Measurements from ENCODE around the gene CPEB1. TPM values are rescaled to one million over a fixed set of nuclear protein-coding genes. Genes with fewer than 3 reads are reported as not detected.

CPEB1 gene
- total RNA-seq, 4 donors from 2014 or later = 0.53 to 4.2 (median 1.9) TPM

DNA sequence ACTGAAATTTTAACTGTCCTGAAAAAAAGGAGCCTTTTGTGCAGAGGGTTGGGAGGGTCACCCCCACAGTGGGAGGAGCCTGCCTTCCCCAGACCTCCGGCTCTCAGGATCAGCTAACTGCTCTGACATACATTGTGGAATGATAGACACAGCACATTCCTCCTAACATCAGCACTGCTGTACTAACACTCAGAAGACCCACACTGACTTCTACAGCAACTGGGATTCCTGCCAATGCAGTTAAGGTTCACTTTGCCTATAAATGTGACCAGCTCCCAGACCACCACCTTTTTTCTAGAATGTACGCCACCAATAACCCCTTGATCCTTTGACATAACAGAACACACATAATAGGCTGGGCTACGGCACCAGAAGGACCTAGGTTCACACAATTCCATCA is 3.2 kb downstream of the CPEB1 start:
- Histone ChIP-seq H3K9me3 (peaks cover 0 to 6% (median 0%) of the 10 kb centered on the region in 4 donors), H3K27ac (no peak overlapping the region), H3K27me3 (peaks cover 0 to 22% of the 10 kb centered on the region in 2 donors), H3K4me1 (peaks cover 0 to 24% (median 8%) of the 10 kb centered on the region in 4 donors), H3K4me3 (no peak overlapping the region), H3K36me3 (no peaks in the 10 kb centered on the region)
- no peak for DNase-seq
- no peak for TF ChIP-seq POLR2A (IDR thresholded peaks at IDR 0.05)
- TF ChIP-seq, protein P1, sequence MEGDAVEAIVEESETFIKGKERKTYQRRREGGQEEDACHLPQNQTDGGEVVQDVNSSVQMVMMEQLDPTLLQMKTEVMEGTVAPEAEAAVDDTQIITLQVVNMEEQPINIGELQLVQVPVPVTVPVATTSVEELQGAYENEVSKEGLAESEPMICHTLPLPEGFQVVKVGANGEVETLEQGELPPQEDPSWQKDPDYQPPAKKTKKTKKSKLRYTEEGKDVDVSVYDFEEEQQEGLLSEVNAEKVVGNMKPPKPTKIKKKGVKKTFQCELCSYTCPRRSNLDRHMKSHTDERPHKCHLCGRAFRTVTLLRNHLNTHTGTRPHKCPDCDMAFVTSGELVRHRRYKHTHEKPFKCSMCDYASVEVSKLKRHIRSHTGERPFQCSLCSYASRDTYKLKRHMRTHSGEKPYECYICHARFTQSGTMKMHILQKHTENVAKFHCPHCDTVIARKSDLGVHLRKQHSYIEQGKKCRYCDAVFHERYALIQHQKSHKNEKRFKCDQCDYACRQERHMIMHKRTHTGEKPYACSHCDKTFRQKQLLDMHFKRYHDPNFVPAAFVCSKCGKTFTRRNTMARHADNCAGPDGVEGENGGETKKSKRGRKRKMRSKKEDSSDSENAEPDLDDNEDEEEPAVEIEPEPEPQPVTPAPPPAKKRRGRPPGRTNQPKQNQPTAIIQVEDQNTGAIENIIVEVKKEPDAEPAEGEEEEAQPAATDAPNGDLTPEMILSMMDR (IDR thresholded peaks at IDR 0.05) = no peak

DNA sequence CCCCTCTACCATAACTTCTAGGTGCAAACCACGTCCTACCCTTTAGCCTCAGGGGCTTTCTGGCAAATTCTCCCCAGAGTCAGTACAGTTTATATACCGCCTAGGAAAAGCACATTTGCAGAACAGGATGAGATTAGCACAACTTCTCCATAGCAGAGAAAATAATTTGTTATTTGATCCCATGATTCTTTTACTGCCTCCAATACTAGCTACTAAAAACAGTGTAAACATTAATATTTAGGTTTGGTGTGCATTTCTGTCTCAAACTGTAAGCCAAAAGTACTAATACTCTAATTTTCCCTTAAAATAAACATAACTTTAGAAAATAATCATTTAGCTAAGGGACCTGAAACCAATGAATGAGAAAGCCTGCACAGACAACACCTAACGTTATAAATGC is 4.5 kb downstream of the CPEB1 start:
- Histone ChIP-seq H3K4me1 (peaks cover 0 to 16% (median 6%) of the 10 kb centered on the region in 4 donors), H3K27me3 (peaks cover 0 to 17% of the 10 kb centered on the region in 2 donors), H3K27ac (no peak overlapping the region), H3K36me3 (no peaks in the 10 kb centered on the region), H3K4me3 (no peak overlapping the region), H3K9me3 (peaks cover 0 to 1% (median 0%) of the 10 kb centered on the region in 4 donors)
- TF ChIP-seq, protein P1 (IDR thresholded peaks at IDR 0.05) = no peak
- TF ChIP-seq POLR2A (IDR thresholded peaks at IDR 0.05) = no peak
- no peak for DNase-seq

DNA sequence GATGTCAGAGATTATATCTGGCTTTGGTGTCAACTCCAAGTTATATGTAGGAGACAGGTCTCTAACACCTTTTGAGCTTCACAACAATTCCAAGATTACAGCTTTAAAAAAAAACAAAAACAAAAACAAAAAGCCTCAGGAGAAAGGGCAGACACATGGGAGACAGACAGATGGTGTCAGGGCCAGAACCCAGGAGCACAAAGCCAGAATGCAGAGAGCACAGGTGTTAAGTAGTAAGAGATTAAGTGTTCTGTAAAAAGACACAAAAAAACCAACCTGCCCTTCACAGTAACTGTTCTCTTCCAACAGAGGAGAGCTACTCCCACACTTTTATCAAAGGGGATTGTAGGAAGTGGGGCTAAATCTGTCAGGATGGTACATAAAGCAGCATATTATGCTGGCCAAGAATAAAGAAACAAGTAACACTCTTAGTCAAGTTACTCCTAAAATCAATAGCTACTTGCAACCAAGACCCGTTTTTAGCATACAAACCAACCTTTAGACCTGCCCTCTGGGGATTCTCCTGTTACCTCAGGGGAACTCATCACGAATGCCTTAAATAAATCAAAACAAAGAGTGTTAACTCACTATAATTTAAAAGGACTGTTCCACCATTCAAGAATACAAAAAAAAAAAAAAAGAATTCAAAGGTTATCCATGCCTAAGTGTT is 5.9 kb downstream of the CPEB1 start:
- Histone ChIP-seq H3K36me3 (no peaks in the 10 kb centered on the region), H3K4me1 (peaks cover 0 to 4% (median 0%) of the 10 kb centered on the region in 4 donors), H3K27me3 (peaks cover 0 to 3% of the 10 kb centered on the region in 2 donors), H3K4me3 (no peak overlapping the region), H3K27ac (no peak overlapping the region), H3K9me3 (no peaks in the 10 kb centered on the region)
- TF ChIP-seq POLR2A (IDR thresholded peaks at IDR 0.05) = no peak
- TF ChIP-seq, protein P1 (IDR thresholded peaks at IDR 0.05) = no peak
- no peak for DNase-seq

DNA sequence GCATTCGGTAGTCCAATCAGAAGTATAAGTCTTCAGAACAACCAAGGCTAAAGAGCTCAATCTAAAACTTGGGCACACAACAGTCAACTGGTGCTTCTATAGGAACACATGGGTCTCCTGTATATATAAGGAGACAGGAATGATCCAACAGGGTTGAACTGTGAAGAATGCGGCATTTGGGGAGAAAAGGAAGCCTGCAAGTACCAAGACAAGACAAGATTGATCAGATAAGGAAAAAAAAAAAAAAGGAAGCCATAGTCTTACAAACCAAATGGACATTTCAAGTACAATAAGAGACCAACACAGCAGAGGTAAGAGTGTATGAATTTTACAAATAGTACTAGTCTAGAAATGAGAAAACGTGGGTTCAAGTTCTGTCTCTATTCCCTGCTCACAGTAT is 6.5 kb downstream of the CPEB1 start:
- no peak overlapping the region for H3K27ac ChIP-seq
- H3K27me3 ChIP-seq = no peaks in the 10 kb centered on the region
- no peak for DNase-seq
- no peak overlapping the region for H3K4me3 ChIP-seq
- no peaks in the 10 kb centered on the region for H3K4me1 ChIP-seq
- no peaks in the 10 kb centered on the region for H3K9me3 ChIP-seq
- no peak for TF ChIP-seq POLR2A (IDR thresholded peaks at IDR 0.05)
- TF ChIP-seq, protein P1 (IDR thresholded peaks at IDR 0.05) = no peak
- no peaks in the 10 kb centered on the region for H3K36me3 ChIP-seq

DNA sequence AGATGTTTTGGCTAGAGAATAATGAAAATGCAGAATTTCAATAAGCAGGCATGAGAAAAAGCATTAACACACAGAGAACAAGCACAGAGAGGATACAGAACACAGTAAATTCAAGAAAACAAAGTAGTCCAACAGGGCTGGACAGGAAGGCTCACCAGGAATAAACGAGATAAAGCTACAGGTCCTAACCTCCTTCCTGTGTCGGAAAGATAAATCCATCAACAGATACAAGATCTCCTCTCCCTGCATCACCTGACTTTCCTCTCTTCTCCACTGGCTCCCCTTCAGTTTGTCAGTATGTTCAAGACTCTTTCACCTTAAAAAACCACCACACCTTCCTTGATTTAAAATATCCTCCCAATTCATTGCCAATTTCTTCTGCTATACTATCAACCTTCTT is 11.4 kb downstream of the CPEB1 start:
- TF ChIP-seq, protein P1 (IDR thresholded peaks at IDR 0.05) = no peak
- no peak for TF ChIP-seq POLR2A (IDR thresholded peaks at IDR 0.05)
- Histone ChIP-seq H3K27me3 (no peaks in the 10 kb centered on the region), H3K4me3 (no peak overlapping the region), H3K27ac (no peak overlapping the region), H3K36me3 (no peaks in the 10 kb centered on the region), H3K9me3 (no peaks in the 10 kb centered on the region), H3K4me1 (no peaks in the 10 kb centered on the region)
- no peak for DNase-seq

Measured in Peyer's patch (tissue), 4 donors.